RPMI8226 (cell line): ENCODE results near the gene SPRR2B.
"Not testable (repeated sequence)": the region's sequence is repeated elsewhere in the genome, so short reads cannot be mapped to it uniquely, and the experiment has no call there.

ENCODE experiments used
- DNase-seq: peaks from one replicate; pipeline ENCODE4 v3.0.0-alpha.2; 2015

Gene SPRR2B

GRCh38 chr1:153032677-153033308 lies 38.6 kb downstream of the SPRR2B start:
- DNase-seq: peak; percentile 12

DNA sequence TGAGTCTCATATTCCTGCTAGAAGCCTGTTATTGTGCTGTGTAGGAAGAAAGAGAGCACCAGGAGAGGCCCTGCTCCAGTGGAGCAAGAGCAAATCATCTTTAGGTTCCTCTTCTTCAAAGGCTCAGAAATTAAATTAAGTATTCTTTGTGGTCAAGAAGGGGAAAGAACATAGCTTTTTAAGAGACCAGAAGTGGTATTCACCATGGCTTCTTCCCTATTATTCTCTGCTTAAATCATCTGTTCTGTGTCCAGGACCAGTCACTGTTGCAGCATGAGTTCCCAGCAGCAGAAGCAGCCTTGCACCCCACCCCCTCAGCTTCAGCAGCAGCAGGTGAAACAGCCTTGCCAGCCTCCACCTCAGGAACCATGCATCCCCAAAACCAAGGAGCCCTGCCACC lies 39.3 kb downstream of the SPRR2B start:
- DNase-seq: no peak

DNA sequence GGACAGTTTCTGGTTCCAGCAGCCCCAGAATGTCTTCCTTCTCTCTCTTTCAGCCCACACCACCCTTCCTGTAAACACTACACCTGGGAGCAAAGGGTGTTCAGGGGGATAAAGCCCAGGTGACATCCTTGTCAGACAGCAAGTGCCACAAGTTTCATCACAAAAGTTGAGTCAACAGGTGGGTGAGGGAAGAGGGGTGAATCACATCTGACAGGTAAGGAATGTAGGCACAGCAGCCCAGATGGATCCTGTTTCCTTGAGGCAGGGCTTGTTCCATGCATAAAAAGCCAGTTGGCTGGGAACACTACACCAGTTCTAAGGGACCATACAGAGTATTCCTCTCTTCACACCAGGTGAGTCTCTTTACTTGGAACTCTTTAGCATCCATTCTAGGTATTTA lies 40.5 kb downstream of the SPRR2B start, which contains the start of gene SPRR1B:
Gene SPRR1B, plus strand, starts transcription at position 309 of the 400 bp plus-strand sequence. CDS start 1,143 bp downstream, outside the sequence.
- no peak for DNase-seq

GRCh38 chr1:153028766-153029165 lies 42.6 kb downstream of the SPRR2B start:
- no peak for DNase-seq

GRCh38 chr1:153025797-153026196 lies 45.6 kb downstream of the SPRR2B start:
- DNase-seq: no peak

- no peak for DNase-seq
Observed at GRCh38 chr1:153024413-153024812, 47.0 kb downstream of the SPRR2B start.

GRCh38 chr1:153023109-153023508 lies 48.3 kb downstream of the SPRR2B start:
- no peak for DNase-seq

DNA sequence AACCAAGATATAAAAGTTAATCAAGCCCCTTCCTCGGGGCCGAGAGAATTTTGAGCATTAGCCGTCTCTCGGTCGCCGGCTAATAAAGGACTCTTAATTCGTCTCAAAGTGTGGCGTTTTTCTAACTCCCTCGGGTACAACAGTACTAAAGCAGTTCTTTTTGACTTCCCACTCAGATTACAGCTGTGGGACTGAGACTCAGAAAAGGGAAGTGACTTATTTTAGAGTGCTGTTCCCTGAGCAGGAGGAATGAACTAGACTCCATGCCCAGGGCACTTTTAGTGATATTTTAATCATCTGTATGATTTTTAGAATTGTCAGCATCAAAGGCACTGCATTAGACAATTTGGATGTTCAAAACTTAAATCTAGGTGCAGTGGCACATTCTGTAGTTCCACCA lies 49.1 kb downstream of the SPRR2B start:
- peak; percentile 11 for DNase-seq

GRCh38 chr1:153021829-153022228 lies 49.6 kb downstream of the SPRR2B start:
- DNase-seq: not testable (repeated sequence)
